Cortex of kidney (tissue), 1 donor: ENCODE results near the gene TNIP3.
"Not testable (repeated sequence)": the region's sequence is repeated elsewhere in the genome, so short reads cannot be mapped to it uniquely, and the experiment has no call there.

Source experiments
- DNase-seq: peaks from one replicate; lab custom pipeline; 2025; lab: John Stamatoyannopoulos, UW

The TNIP3 gene

DNA sequence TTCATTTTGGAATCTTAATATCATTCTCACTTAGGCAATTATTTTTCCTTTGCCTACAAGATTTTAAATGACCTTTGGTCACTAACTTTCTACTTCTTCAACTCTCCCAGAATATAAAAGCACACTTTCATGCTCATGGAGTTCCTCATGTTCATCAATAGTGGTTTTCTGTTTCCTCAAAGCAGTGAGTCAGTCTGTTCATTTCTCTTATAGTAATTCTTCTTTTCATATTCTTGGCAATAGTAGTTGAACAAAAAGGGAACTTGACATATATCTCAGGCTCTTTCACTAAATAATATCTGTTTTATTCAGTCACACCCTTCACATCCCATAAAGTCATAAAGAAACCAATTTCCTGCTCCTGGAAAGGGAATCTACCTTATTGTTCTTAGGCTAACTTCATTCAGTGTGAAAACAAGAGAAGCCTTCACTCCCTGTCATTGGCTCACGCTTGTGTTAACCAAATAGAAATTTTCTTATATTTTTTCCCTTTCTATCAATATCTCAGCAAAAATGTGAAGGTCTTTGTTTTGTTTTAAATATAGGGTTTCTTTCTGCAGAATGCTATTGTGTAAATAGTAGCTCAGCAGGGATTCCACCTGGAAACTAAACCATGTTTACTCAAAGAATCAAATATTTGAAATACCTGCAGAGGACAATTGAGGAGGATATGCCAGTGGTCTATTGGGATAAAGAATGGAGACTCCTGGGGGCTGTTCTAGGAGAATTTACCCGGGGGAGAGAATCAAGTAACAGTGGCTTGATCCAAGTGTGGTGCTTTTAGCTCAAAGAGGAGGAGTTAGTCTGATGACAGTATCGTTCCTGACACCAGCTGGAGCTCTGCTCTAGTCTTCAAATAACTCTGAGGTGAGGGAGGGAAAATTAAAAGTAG is 13.4 kb upstream of the TNIP3 start:
- no peak for DNase-seq

DNA sequence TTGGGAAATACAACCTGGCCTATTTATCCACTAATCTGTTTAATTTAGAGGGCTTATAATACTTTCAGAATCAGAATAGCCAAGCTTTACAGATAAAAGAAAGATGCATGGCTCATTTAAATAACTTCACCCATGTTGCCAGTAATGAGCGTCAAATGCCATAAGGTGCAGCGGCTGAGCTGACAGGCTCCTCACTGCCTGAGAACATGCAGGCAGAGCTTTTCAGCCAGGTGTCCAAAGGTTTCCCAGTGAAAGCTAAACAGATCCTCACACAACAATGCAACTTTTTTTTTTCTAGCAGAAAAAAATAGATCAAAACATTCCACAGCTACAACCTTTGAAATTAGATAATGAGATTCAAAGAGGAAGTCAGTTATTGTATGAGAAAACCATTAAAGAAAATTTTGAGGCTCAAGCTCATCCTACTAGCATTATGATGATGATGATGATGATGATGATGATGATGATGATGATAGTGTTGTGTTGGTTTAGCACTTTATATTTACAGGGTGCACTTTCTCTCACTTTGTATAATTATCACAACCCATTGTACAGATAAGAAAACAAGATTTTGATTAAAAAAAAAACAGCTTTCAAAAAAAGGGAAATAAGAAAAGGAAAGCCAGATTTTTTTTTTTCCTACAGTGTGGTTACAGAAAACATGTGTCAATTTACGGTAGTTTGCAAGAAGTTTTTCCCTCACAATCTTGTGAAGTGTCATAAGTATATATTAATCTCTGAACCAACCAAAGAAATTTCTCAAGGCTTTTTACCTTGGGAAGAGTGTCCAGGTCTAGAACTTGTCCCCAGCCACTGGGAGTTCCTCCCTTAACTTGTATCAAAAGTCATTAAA is 12.2 kb upstream of the TNIP3 start:
- DNase-seq = no peak

DNA sequence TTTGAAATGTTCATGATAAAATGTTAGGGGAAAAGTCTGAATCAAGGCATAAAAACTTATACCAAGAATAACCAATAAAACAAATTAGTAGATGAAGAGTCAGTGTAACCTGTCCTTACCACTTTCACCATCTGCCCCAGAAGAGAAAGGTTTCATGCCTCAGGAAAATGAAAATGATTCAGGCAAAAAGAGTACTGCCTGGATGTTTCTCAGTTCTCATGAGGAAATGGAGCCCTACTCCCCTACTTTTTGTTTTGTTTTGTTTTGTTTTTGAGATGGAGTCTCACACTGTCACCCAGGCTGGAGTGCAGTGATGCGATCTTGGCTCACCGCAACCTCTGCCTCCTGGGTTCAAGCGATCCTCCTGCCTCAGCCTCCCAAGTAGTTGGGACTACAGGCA is 7.4 kb upstream of the TNIP3 start:
- DNase-seq = not testable (repeated sequence)

DNA sequence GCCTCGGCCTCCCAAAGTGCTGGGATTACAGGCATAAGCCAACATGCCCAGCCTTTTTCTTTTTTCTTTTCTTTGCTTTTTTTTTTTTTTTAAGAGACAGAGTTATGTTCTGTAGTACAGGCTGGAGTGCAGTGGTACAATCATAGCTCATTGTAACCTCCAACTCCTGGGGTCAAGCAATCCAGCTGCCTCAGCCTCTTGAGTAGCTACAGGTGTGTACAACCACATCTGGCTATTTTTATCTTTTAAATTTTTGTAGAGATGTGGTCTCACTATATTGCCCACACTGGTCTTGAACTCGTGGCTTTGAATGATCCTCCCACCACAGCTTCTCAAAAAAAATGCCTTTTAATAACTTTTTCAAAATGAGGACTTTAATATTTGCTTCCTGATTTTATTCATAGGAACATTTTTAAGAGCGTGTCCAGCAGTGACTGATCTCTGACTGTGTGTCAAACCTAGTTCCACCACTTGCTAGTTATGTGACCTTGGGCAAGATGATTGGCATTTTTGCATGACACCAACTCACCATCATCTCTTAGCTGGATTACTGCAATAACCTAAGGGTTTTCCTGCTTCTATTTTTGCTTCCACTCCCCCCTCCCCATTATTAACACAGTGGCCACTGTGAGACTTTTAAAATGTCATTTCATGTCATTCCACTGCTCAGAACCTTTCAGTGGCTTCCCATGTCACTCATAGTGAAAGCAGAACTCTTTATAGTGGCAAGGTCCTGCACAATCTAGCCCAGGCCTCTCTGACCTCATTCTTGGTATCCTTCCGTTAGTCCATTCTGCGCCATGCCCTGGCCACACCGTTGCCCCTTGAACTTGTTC is 4.5 kb upstream of the TNIP3 start:
- no peak for DNase-seq

DNA sequence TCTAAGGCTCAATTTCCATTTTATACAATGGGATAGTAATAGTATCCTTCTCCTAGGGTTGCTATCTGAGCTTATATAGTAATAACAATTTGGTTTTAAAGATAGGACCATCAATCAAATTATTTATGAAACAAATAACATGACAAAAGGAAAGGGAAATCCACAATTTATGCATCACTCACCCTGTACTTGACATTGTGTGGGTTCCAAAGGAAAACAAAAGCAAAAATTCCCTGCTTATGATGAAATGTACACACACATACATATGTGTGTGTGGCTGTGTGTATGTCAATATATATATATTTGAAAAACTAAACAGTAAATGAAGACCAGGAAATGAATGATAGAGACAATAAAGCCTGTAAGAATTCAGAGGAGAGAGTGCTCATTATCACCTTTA is 2.9 kb upstream of the TNIP3 start:
- DNase-seq = no peak

DNA sequence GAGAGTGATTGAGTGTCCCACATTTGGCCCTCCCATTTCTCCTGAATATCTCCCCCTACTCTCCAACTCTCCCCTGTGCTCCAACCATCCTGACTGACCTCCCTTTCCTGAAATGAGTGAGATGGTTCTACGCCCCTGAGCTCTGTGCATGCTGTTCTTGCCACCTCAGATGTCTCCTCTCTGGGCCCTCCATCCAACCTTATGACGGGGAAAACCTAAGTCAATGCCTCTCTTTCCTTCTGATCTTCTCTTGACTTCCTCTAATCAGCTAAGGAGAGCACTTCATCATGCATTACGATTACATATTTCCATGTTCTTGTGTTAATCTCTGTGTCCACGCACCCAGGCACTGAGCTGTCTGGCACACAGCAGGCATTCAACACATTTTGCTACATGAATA is 1.1 kb upstream of the TNIP3 start:
- no peak for DNase-seq

DNA sequence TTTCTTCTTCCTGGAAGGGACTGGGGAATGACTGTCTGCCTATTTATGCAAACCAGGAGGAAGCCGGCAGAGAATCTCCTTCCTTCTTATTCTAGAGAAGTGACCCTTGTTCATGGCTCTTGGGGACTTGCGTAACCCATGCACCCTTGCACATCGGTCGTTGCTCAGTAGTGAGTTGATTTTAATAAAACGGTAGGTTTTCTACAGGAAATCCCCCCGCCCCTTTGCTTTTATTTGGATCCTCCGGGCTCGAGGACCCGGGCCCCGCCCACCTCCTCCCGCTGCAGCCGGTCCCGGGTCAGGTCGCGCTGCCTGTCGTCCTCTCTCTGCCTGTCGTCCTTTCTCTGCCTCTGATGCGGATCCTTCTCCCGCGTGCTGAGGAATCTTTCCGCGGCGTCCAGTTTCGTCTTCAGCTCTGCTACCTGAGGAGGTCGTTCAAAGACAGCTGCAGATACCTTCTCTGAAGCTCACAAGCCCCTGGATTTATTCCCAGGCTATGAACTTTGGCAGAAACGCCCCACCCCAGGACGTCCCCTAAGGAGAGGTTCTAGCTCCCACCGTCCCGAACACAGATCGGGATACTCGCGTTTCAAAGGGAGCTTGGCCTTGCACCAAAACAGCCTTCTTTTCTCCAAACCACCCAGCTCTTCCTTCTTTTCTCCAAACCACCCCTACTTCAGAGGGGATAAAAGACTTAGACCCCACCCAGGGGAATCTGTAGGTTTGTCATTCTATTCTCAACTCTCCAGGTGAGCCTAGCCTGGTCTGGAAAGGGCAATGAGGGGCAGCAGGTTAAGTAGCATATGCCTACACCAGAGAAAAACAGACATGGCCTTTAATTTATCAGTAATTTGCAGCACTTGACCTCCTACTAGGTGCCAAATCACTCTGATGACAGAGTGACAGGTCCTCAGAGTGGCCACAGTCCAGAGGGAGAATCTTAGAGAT is 7.0 kb downstream of the TNIP3 start:
- DNase-seq = no peak

DNA sequence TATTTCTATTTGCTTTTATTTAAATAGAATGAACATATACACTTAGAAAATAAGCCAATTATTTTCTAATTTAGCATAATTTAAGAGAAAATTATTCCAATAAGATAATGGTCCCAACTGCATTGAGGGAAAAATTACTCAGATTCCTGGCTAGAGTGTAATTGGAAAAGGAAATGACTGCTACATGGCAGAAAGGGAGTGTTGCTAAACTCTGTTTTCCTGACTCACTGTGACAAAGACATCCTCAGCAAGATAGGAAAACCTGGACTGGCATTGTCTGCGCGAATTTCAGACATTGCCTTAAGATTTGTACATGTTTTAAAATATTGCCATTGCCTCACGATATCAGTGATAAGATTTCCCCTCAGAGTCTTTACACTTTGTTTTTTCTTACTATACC is 8.2 kb downstream of the TNIP3 start:
- DNase-seq = no peak

DNA sequence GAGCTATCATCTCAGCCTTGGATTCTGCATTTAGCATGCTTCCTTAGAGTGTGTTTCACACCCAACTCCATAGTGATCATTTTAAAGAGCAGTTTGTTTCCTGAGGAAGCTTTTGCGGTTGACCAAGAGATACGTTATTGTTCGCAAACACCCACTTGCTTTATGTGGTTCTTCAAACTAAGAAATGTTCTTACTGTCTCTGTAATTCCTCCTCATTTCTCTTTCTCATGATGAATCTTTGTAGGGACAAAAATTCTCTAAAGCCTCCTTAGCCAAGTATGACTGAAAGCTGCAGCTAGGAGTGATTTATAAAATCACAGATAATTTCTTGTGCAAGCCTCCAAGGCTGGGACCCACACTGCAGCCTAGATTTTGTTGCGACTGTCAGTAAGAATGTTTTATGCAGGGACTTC is 10.0 kb downstream of the TNIP3 start:
- no peak for DNase-seq

DNA sequence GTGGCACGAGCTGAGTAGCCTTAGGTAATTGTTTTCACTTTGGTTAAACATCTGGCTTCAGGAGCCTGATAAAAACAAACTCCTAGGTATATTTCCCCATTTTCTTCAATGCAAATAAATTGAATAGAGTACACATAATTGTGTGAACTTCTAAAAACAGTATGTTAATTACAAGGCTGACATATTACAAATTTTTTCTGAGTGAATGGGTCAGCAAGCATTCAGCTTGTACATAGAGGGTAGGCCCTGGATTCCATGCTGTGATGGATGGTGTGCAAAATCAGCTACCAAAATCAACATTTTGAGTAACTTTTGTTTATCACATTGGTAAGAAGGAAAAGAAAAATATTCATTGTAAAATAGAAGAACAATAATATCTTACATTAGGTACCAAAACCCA is 12.2 kb downstream of the TNIP3 start:
- no peak for DNase-seq

DNA sequence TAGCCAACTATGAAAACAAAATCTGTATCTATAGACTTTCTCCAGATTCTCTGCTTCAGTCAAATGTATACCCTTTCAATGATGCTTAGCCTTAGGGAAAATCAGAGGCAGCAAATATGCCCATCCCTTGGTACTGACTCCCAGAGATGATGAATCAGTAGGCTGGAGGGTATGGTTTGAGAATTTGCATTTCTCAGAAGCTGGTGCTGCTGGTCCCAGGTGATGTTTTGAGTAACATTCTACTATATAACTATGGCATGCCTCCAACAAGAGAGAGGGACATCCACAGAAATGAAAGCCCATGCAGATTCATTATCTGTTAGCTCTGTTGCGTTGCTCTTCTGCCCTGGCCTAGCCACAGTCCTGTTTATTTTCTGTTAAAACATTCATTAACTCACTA is 13.6 kb downstream of the TNIP3 start:
- DNase-seq = no peak

DNA sequence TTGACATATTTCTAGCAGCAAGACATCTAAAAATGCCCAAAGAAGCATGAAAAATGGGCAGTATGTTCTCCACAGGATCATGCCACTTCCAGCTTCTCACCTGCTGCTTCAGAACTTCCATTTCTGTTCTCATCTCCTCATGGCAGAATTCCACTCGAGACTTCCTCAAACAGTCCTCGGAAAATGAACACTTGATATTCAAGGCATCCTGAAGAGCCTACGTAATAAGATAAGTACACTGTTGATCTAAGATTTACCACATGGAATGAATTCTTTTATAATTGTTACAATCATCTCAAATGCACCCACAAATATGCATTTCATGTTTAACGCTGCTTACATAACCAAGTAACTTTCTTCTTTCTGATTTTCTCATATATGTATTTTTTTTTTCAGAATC is 14.1 kb downstream of the TNIP3 start:
- no peak for DNase-seq

DNA sequence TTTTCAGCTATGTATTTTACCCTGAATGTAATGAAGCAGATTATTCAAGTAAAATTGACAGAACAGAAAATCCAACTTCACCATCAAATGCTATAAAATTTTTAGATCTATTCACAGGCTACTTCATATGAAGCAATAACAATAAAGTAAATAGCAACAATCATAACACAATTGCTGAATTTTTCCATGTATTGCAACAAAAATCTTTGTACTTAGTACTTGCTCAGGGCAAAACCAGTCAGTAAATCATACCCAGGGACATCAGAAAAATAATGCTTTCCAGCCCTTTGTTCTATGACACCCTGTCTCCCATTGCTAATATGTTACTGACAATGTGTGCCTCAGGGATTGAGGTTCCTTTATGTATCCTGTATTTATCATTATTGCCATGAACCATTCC is 15.5 kb downstream of the TNIP3 start:
- no peak for DNase-seq

DNA sequence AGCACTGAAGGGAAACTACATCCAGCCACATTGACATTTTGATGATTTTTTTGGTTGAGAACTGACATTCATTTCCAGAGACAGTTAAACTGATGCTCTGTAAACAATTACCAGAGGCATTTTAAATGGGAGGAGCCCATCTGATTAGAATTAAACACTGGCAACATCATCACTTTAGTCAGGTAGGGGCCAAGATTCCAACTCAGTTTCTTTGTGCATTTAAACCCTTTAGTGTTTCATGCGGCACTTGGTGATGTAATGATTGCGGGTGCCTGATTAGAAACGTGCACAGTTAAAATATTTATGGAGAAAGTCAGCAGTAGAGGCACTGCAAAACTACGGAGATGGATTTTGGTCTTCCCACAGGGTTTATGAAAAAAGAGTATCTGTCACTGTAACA is 16.1 kb downstream of the TNIP3 start:
- DNase-seq = no peak

DNA sequence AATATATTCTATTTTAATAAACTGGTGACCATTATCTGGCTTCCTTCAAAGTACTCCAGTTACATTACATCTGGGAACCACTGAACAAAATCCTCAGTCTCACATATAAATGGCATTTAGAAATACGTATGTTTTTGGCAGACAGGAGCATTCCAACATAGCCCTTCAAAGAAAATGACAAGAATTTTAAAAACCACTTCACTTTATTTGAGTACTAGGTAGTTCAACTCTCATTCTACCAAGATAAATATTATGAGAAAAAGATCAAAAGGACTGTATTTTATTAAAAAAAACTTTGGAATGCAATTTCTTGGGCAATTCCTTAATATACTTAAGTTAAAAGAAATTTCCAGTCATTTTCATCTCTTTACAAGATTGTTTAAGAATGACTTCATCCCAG is 17.6 kb downstream of the TNIP3 start:
- DNase-seq = no peak

DNA sequence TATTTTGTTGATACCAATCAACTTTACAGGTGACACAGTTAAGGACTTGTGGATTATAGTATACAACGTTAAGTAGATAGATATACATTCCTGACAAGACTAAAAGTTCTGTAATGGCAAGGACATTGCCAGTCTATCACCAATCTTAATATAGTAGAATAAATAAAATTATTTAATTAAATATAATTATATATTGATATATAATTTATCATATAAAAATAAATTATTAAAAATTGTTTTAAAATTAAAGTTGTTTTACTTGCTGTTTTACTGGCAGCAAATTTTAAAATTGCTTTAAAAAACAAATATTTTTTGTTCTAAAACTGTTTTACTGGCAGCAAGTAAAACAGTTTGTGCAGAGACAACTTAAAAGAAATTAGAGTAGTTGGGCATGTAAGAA is 18.7 kb downstream of the TNIP3 start:
- no peak for DNase-seq

DNA sequence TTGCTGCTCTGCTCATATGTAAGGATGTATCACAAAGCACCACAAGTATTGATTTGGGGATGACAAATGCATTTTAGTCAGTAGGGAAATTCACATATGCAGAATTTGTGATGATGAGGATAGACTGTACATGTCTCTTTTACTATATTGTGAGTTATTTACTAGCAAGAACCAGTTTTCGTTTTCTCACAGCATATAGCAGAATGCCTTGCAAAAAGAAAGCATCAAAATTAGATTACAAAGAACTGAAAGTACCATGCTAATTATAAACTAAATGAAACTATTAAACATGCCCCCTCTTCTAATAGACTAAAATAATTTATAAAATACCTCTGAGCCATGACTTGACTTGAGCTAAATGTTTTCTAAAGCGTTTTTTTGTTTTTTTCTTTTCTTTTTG is 20.1 kb downstream of the TNIP3 start:
- no peak for DNase-seq

DNA sequence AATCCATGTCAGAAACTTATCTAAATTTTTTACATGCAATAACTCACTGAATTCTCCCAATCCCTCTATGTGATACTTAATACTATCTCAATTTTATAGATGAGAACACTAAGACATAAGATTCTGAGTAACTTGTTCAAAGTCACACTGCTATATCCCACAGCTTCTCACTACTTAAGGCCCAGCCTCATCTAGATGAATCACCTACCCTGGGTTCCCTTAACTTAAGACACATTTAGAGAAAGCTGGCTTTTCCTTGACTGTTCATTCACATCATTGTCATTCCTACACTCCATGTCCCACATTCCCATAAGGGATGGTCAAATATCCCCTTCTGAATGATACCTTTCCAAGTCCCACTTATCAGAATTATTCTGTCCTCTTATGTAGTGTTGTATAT is 21.0 kb downstream of the TNIP3 start:
- DNase-seq = no peak

DNA sequence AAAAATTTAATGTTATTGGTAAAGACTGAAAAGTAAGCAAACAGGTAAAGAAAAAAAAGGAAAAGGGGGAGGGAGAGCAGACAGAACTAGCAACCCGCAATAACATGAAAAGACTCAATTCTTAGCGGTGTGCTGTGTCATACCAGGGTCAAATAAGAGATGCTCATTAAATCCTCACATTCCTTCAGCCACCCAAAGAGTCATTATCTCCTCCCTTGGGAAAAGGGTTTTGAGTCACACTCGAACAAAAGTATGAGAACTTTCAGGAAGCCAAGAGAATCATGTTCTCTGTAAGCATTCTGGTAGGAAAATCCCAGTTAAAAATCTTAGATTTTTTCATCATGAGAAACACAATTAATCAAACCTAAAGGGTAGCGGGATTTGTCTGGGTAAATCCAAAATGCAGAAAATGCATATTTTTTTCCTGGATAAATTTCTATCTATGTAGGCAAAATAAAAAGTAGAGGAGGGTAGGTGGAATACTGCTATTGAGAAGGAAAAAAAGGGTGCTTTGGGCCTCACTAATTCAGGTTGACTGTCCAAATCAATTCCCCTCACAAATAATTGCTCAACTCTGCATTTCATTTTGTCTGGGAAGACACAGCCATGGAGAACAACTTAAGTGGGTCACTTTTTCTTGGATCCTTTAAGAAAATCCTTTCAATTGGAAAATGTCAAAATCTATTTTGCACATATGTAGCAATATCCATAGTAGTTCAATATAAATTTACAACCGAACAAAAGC is 23.2 kb downstream of the TNIP3 start:
- DNase-seq = no peak

DNA sequence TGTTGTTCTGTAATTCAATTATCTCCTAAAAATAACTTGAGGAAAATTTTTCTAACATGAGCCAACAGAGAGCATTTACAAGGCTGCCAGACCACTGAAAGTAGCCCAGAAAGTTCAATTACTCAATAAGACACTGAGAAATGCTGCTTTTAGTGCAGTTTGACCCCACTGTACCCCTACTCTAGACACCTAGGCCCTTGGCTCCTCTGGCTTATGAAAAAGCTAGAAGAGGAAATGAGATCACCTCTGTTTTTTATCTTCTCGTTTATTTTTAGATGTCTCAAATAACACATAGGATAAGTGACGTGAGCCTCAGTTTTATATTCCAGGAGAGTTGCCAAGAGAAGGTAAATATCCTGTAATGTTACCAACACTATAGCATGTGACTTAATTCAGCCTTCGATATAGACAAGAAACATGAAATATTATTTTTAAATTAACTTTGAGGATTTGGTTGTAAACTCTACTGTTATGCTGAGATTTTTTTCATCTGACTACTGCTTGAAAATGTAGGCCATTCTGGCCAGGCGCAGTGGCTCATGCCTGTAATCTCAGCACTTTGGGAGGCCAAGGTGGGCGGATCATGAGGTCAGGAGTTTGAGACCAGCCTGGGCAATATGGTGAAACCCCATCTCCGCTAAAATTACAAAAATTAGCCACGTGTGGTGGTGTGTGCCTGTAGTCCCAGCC is 24.4 kb downstream of the TNIP3 start:
- no peak for DNase-seq
